ENCODE data around the gene NLRP1.

NLRP1 gene

DNA sequence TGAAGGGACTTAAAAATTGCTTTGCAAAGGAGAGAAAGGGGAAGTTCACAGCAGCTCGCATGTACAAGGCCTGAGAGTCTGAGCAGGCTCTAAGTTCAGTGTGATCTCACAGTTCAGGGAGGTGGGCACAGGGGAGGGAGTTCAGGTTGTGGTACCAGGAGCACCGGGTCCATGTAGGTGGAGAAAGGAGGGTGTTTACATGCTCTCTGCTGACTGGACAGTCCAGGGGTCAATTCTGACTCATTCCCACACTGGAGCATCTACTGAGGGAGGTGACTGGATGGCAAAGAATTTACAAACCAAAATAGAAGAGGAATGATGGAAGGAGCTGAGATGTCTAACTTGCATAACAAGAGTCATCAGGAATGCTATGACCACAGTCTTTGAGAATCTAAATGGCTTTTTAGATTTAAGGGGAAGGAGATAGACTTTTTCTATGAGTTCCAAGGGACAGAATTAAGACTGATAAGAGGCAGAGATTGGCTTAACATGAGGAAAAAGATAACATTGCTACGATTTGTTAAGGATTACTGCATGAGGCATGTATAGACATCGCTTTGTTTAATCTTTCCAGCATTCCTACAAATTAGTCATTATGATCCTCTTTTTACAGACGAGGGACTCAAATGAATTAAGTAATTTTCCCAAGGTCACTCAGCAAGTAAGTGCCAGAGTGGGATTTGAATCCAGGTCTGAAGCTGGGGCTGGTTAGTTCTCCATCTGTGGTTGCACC lies 68.1 kb downstream of the NLRP1 start:
- peak; percentile 85 to 88 for DNase-seq (ENCODE audit: low read depth in 2 of 2)

DNA sequence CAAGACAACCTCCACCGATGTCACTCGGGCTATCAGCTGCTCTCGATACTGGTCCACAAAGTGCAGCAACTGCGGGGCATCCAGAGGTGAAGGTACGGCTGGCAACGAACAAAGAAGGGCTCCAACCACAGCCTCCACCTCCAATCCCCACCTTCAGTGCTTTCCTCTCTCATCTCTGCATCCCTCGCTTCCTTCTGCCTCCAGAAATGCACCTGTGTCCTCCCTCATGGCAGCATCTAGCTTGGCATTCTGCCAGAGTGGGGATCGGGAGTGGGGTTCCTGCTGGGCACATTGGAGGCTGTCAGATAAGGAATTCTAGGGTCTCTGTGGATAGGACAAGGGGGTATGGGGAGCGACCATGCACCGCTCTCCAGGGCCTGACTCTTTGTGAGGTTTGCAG lies 69.3 kb downstream of the NLRP1 start:
- no peak for DNase-seq (ENCODE audit: low read depth in 2 of 2)

DNA sequence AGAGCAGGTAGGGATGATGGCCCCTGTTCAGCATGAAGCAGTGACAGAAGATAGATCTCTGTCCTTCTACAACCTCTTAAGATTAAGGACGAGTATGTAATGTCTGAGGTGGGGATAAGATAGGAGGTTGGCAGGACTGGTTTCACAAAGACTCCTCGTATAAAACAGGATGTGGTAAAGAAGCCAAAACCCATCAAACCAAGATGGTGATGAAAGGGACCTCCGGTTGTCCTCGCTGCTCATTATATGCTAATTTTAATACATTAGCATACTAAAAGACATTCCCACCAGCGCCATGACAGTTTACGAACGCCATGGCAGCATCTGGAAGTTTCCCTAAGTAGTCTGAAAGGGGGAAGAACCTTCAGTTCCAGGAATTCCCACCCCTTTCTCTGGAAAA lies 70.7 kb downstream of the NLRP1 start:
- no peak for DNase-seq (ENCODE audit: low read depth in 2 of 2)

DNA sequence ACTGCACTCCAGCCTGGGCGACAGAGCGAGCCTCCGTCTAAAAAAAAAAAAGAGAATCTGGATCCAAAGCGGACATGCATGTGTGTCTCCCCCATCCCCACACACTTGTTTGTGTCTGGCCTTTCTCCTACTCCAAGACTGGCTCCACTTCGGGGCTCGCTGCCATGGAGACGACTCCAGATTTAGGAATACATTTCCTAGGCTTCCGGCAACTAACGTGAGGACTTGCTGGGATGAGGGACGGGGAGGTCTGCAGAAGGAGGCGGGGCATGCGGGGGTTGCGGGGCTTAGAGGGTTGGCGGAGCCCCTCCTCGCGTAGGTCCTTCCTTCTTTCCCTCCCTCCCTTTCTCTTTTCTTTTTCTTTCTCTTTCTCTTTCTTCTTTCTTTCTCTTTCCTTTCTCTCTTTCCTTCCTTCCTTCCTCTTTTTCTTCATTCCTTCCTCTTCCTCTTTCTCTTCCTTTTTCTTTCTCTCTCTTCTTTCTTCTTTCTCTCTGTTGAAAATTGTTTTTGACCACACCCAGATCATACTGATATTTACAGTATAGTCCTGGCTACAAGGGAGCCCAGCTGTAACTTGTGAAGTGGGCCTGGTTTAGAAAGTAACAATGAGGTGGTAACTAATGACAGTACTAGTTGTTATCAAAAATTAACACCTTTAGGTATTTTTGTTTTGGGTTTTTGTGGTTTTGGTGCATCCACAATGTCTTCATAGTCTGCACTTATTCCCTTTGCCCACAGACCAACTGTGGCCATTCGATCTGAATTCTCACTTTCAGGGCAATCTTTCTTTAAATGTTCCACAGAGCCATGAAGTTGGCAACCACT lies 72.7 kb downstream of the NLRP1 start:
- DNase-seq (ENCODE audit: low read depth in 2 of 2) = no peak

DNA sequence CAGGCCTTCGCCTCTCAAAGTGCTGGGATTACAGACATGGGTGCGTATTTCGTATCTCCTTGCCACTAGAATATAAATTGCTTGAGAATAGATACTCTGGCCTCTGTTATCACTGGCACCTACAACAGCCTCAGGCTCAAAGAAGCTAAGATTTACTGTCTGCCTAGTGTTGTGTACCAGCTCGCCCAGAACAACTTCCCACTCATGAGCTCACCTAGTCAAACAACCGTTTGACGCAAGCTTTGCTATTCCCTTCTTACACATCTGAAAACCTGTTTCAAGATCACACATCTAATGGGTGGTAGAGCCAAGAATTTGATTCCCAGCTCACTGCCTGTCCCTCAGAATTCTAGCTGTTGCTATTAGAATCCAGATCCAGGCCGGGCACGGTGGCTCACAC lies 73.5 kb downstream of the NLRP1 start:
- DNase-seq (ENCODE audit: low read depth in 2 of 2) = no peak

DNA sequence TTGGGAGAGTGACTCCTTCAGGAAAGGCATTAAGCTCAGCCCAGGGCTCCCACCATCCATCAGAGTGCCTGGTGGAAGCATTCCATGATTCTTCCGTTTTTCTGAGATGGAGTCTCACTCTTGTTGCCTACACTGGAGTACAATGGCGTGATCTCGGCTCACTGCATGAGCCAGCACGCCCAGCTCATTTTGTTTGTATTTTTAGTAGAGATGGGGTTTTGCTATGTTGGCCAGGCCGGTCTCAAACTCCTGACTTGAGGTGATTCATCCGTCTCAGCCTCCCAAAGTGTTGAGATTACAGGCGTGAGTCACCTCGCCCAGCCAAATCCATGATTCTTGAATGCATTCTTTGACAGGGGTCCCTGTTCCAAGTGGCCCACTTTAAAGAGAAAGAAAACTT lies 74.8 kb downstream of the NLRP1 start:
- DNase-seq (ENCODE audit: low read depth in 2 of 2) = no peak

DNA sequence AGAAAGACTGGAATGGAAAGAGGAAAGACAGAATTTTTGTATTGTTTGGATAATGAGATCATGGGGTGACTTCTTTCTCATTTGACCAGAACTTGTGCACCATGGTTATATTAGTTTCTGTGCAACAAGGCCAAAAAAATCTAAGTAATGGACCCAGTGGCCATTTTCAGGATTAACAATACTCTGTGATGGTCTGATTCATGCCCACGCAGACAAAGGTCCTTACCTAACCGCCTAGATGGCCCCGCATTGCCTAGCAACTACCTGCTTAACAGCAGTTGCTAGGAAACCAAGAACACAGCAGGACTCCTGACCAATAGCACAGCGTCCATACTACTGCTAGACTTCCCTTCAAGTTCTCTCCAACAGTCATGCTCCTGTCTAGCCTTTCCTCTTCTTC lies 75.5 kb downstream of the NLRP1 start:
- DNase-seq (ENCODE audit: low read depth in 2 of 2) = no peak

DNA sequence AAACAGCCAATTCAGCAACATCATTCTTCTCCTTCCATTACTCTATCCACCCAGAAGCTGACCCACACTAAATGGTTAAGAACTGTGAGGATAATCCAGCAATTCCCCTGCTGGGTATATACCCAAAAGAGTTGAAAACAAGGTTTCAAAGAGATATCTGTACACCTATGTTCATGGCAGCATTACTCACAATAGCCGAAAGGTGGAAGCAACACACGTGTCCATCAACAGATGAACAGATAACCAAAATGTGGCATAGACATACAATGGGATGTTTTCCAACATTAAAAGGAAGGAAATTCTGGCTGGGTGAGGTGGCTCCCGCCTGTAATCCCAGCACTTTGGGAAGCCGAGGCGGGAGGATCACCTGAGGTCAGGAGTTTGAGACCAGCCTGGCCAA lies 78.0 kb downstream of the NLRP1 start:
- DNase-seq (ENCODE audit: low read depth in 2 of 2) = no peak

DNA sequence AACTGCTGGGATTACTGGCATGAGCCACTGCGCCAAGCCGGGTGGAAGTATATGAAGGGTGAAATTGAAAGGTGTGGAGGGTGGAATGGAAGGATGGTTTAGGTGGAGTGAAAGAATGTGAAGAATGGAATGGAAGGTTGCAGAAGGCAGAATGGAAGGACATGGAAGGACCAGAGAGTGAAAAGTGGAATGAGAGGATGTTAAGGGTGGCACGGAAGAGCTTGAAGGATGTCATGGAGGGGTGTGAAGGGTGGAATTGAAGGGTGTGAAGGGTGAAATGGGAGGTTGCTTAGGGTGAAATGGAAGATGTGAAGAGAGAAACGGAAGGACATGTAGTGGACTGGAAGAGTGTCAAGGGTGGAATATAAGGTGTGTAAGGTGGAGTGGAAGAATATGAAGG lies 81.8 kb downstream of the NLRP1 start:
- no peak for DNase-seq (ENCODE audit: low read depth in 2 of 2)

DNA sequence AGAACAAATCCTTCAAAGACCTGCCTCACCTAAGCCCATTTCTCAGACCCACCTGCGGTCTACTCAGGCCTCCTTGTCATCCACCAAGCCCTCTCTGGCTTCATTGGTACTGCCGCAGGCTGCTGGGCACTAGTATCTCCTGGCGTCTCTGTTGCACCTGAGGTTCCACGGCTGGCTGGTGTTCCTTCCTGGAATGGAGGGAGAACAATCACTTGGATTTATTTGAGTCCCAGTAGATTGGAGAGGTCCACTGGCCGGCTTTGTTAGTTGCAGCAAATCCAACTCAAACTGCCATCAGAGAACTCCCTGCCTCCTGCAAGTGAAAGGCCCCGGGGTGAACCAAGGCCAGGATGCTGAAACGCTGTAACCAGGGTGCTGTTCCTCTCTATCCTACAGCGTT lies 82.6 kb downstream of the NLRP1 start:
- DNase-seq (ENCODE audit: low read depth in 2 of 2) = no peak

DNA sequence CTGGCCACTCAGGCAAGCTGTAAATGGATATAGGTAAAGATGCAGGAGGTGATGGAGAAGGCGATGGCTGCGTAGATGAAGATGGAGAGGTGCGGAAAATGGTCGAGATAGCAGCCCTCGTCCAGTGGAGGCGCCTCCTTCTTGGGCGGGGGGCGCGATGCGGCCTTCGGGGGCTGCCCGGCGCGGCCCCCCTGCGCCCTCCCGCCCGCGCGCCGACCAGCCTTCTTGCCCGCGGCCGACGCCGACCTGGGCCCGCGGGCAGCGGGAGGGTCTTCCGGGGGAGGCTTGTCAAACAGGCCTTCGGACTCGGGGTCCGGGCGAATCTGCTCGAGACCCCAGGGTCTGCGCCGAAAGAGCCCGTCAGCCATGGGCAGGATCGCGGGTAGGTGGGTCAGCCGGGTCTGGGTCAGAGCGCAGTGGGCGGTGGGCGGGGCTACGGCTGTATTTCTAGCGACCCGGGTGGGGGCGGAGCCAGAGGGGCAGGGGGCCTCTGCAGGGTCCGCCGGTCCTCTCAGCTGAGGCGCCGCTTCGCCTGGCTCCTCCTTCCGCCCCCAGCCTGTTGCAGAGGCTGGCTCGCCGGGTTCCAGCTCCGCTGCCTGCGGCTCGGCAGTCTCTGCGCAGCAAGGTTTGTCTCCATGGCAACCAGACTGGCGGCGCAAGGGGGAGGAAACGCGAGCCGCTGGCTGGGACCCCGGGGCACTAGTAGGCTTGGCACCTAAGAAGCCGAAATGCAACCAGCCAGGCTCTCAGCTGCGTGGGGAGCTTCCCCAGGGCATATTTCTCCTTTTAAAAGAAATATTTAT lies 83.5 kb downstream of the NLRP1 start:
- peak; percentile 76 for DNase-seq (ENCODE audit: low read depth in 2 of 2)

DNA sequence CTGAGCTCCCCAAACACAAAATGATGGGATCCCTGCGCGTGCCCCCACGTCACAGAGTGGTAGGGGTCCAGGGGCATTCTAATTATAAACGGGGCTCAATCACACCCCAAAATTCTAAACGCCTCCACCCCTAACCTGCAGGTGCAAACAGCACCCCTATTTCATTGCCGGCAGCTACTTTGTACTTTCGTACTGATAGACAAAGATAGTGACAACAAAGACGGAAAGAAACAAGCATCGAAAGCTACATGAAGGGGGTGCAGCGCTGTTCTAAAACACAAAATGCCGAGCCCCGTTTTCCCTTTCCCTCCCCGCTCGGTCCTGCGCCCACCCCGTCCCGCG lies 84.1 kb downstream of the NLRP1 start:
- DNase-seq (ENCODE audit: low read depth in 2 of 2) = no peak

DNA sequence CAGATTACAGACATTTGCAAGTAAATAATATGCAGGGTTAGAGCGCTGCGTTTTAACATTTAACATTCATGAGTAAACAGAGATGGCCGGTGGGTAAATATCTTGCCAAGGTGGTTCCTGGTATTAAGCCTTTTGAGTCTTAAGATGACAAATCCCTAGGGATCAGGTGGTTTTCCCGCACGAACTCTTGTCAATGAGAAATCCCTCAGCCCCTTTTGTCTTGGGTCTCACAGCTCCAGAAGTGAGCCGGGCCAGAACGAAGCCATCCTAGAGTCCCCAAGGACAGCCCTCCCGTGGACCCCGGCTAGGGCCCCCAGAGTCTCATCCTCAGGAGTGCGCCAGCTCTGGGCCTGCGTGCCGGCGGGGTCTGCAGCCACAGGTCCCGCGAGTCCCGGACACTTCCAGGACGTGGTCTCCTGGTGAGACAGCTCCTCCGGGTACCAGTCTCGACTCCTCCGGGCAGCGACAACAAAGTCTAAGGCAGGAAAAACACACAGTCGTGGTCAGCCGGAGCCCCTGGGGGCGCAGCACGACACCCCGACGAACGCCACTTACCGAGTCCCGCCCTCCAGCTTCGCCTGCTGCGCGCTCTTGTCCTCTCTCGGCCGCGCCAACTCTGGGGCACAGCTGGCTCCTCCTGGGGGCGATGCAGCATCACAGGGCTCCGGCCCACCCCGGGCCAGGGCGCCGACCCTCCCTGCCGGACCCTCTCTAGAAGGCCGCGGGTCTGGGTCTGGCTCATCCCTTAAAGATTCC lies 84.7 kb downstream of the NLRP1 start:
- DNase-seq (ENCODE audit: low read depth in 2 of 2) = no peak

DNA sequence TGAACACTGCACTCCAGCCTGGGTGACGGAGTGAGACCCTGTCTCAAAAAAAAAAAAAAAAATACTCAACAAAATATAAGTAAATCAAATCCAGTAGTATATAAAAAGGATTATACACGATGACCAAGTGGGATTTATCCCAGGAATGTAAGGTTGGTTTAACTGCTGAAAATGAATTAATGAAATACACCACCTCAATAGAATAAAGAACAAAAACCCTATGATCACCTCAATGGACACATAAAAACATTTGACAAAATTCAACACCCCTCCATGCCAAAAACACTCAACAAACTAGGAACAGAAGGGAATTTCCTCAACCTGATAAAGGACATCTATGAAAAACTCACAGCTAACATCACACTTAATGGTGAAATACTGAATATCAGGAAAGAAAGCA lies 91.3 kb downstream of the NLRP1 start:
- DNase-seq (ENCODE audit: low read depth in 2 of 2) = no peak

DNA sequence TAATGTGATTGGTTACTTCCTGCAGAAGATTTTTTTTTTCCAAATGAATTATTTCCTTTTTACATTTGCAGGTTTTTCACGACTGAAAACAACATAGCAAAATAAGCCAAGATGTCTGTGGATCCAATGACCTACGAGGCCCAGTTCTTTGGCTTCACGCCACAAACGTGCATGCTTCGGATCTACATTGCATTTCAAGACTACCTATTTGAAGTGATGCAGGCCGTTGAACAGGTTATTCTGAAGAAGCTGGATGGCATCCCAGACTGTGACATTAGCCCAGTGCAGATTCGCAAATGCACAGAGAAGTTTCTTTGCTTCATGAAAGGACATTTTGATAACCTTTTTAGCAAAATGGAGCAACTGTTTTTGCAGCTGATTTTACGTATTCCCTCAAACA lies 95.6 kb downstream of the NLRP1 start:
- no peak for DNase-seq (ENCODE audit: low read depth in 2 of 2)

DNA sequence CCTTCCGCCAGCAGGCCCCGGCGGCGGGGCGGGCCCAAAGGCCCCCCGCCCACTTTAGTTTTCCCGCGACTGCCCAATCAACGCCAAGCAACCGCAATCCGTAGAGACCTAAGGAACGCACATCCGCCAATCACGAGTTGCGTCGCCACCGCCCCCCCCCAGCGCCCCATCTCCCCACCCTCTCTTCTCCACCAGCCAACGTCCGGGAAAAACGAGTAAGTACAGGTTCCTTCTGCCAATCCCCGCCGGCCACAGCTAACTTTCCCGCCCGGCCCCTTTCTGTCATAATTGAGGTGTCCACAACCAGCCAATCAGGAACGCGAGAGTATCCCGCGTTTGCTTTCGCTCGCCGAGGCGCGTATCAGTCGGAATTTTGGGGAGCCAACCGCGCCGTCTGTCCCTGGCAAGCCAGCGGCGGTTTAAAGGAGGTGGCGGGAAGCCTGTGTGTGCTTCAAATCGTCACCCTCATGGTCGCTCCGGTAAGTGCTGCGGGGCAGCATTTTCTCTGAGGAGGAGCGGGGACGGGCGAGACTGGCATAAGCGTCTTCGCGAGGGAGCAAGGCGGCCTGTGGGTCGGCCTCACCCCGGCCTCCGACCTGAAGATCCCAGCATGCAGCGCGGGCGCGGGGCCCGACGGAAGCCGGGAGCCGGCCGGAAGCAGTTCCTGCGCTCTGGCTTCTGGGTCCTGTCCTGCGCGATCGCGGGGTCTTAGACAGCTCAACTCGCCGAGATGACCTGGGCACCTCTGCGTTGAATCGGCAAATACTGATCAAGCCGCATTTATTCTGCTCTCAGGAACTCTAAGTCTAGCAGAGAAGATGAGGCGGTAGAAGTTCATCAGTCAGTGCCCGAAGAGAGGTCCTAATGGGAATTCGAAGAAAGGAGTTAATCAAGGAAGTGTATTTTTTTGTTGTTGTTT lies 97.8 kb downstream of the NLRP1 start, which contains the start of gene MIS12:
TSS of gene MIS12 (plus strand) at position 361 of the 919 bp plus-strand sequence. CDS start 2,297 bp downstream, outside the sequence.
- peak; percentile 99 for DNase-seq (ENCODE audit: low read depth in 2 of 2)

DNA sequence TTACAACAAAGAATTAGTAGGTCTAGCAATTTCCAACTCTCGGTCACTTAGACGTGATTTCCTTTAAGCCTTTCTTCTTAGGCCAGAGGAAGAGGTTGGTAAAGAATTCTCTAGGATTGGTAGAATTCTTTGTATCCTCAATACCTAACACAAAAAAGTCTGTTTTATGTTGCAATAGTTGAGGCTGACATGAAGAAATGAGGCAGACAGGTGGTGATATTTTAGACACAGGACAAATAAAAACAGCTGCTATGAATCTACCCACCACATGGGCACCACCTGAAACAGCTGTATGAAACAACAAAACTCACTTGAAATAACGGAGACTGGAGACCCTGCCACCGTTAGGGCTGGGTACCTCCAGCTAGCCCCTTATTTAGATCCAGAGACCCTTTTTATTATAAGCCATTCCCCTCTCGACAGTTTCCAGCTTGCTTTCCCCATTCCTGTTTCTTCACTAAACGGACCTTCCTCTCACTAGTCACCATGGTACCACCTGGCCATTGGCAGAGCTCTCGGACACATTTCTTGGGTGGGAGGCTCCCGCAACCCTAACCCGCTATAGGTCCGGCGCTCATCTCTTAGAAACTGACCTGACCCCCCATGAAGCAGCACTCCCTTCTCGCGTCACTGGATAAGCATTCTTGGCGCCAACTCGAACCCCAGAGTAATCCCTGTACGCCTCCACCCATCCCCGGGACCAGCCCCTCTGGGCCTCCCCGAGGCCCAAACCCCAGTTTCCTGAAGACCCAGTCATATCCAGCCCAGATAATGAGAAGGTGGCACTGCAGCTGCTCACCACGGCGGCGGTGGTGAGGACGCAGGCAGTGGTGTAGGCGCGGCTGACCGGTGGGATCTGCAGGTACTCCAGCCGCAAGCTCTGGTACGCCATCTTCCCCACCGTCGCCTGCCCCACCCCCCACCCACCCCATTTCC lies 98.8 kb downstream of the NLRP1 start, which contains the start of gene DERL2:
TSS of gene DERL2 (minus strand) at position 909 of the 936 bp plus-strand sequence. CDS start at position 892, 17 bp downstream.
- no peak for DNase-seq (ENCODE audit: low read depth in 2 of 2)

DNA sequence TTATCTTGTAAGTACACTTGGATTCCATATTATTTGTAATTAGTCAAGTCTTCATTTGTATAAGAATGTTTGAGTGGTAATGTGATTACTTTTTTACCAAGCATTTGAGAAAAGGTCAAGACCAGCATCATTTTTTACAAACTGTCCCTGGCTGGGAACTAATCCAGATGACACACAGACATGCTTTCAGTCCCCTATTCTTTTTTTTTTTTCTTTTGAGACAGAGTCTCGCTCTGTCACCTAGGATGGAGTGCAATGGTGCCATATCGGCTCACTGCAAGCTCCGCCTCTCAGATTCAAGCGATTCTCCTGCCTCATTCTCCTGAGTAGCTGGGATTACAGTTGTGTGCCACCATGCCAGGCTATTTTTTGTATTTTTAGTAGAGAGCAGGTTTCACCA lies 102.9 kb downstream of the NLRP1 start:
- DNase-seq (ENCODE audit: low read depth in 2 of 2) = no peak

DNA sequence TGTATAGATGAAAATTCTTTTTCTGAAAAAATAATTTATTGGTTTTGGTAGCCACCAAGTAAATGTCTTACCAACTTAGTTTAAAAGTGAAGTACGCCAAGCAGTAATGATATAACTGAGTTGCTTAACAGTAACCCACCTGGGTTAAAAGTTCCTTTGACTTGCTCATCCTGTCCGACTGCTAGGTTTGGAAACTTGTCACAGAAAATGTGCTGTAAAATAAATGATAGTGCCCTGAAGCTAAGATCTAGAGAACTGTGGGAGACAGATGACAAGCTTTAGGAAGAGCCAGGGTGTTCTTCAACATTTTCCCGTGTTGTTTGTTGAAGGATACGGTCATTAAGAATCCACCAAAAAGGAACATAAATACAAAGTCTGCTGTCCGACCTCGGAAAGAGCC lies 103.3 kb downstream of the NLRP1 start:
- no peak for DNase-seq (ENCODE audit: low read depth in 2 of 2)

Data from fibroblast of skin of left quadriceps (primary cell).